ENCODE results near the gene MMD2. TPM values are rescaled to one million over a fixed set of nuclear protein-coding genes. Genes with fewer than 3 reads are reported as not detected.

The MMD2 gene
- total and polyA plus RNA-seq, 2 of the 8 experiments (the other 6 are each of a cell fraction or from before 2014, with no cell fraction given) = 0.14 TPM; not detected in 1

GRCh38 chr7:4973728-4974198, 14.8 kb upstream of the MMD2 start (continued):
- TF ChIP-seq YY1 (IDR thresholded peaks at IDR 0.05; ENCODE audit: low read depth, low read length) = 0 out of 2 replicates have a peak, but pooled peaks have one; percentile 12
- peak; percentile 67 to 69 for TF ChIP-seq RAD21 (IDR thresholded peaks at IDR 0.05 in 1 of 2, conservative IDR thresholded peaks at IDR 0.05 in 1 of 2; ENCODE audit: low read depth in 2 of 2, low read length in 2 of 2)
- no peak for TF ChIP-seq SUZ12 (IDR thresholded peaks at IDR 0.05; ENCODE audit: low read length)
- TF ChIP-seq TCF12 (IDR thresholded peaks at IDR 0.05; ENCODE audit: low read depth, low read length) = no peak
- peak; percentile 83 for TF ChIP-seq POLR2AphosphoS5 (IDR thresholded peaks at IDR 0.05; ENCODE audit: low read depth, low read length)
- TF ChIP-seq SRF (IDR thresholded peaks at IDR 0.05; ENCODE audit: low read depth, low read length) = no peak
- TF ChIP-seq, protein P1, sequence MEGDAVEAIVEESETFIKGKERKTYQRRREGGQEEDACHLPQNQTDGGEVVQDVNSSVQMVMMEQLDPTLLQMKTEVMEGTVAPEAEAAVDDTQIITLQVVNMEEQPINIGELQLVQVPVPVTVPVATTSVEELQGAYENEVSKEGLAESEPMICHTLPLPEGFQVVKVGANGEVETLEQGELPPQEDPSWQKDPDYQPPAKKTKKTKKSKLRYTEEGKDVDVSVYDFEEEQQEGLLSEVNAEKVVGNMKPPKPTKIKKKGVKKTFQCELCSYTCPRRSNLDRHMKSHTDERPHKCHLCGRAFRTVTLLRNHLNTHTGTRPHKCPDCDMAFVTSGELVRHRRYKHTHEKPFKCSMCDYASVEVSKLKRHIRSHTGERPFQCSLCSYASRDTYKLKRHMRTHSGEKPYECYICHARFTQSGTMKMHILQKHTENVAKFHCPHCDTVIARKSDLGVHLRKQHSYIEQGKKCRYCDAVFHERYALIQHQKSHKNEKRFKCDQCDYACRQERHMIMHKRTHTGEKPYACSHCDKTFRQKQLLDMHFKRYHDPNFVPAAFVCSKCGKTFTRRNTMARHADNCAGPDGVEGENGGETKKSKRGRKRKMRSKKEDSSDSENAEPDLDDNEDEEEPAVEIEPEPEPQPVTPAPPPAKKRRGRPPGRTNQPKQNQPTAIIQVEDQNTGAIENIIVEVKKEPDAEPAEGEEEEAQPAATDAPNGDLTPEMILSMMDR (IDR thresholded peaks at IDR 0.05; ENCODE audit: control extremely low read depth in 1 of 3, insufficient read depth in 1 of 3, low read depth in 1 of 3, low read length in 3 of 3) = peak; percentile 54 to 86 (median 85)
- peak; percentile 61 for TF ChIP-seq TAF1 (IDR thresholded peaks at IDR 0.05; ENCODE audit: low read depth, low read length)
- TF ChIP-seq RNF2 (IDR thresholded peaks at IDR 0.05; ENCODE audit: borderline replicate concordance, low read depth, low read length, missing control alignments, poor library complexity, severe bottlenecking) = no peak
- no peak for TF ChIP-seq TAF7 (optimal IDR thresholded peaks at IDR 0.05; ENCODE audit: borderline replicate concordance, low read depth, low read length)
- no peak for TF ChIP-seq KDM4A (IDR thresholded peaks at IDR 0.05; ENCODE audit: low read depth, low read length, severe bottlenecking)
- TF ChIP-seq, protein P2, sequence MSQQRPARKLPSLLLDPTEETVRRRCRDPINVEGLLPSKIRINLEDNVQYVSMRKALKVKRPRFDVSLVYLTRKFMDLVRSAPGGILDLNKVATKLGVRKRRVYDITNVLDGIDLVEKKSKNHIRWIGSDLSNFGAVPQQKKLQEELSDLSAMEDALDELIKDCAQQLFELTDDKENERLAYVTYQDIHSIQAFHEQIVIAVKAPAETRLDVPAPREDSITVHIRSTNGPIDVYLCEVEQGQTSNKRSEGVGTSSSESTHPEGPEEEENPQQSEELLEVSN (IDR thresholded peaks at IDR 0.05) = no peak
- no peak for TF ChIP-seq ZNF274 (IDR thresholded peaks at IDR 0.05; ENCODE audit: borderline replicate concordance, extremely low read depth, low read length)
- TF ChIP-seq PHF8 (conservative IDR thresholded peaks at IDR 0.05; ENCODE audit: low read depth, low read length) = peak; percentile 78
- no peak for TF ChIP-seq SIX5 (IDR thresholded peaks at IDR 0.05; ENCODE audit: low read depth, low read length)
- TF ChIP-seq BRCA1 (IDR thresholded peaks at IDR 0.05; ENCODE audit: low read depth, low read length) = no peak
- no peak for TF ChIP-seq CBX5 (IDR thresholded peaks at IDR 0.05; ENCODE audit: low read depth, low read length)
- TF ChIP-seq NRF1 (IDR thresholded peaks at IDR 0.05; ENCODE audit: low read depth, low read length) = peak; percentile 61
- TF ChIP-seq HDAC6 (IDR thresholded peaks at IDR 0.05; ENCODE audit: low read depth, low read length) = no peak
- TF ChIP-seq ATF2 (IDR thresholded peaks at IDR 0.05; ENCODE audit: low read length) = no peak

Data from H1 (cell line).